Peyer's patch (tissue), 4 donors: ENCODE results near the gene ZSCAN21.

Experiments used
- POLR2A ChIP-seq, 2 donors: fragments of 450-650 bp; IDR thresholded peaks; one replicate each; pipeline ENCODE4 v1.5.1; 2017; ENCODE audit warnings: antibody characterized with exemption in 2 of 2, mild to moderate bottlenecking in 2 of 2, moderate library complexity in 2 of 2
- TF ChIP-seq, protein P1 (sequence below), 6 experiments: fragments of 450-650 bp in 4 of 6; fragments of 200-600 bp in 2 of 6; sonication (generic) in 1 of 6; IDR thresholded peaks; one replicate each; pipeline ENCODE4 v1.5.1; 2017 to 2019; ENCODE audit warnings: antibody characterized with exemption in 6 of 6, mild to moderate bottlenecking in 3 of 6, moderate library complexity in 1 of 6

DNA sequence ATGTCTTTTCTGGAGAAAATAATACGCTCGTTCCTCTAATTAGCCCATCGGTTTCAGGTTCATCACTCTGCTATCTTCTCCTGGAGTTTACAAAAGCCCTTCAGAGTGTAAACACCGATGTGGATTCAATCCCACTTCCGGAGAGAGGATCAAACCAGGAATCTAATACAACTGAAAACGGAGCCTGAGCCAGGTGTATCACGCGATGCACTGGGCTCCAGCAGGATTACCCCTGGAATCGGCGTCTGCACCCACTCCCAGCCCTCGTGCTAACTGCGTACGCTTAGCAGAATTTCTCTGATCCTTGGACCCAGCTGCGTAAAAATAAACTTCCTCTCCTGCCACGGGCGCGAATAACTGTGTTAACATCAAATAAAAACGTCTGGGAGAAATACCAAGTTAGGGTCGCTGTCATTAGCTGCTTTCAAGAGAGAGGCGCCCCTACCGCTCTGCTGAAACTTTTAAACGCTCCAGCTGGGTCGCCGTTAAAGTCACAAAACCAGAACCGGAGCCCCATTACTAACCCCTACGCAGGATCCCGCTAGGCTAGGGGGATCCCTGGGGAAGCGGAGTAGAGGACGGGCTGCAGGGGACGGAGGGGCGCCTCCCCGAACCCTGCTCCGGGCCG lies 31.4 kb downstream of the ZSCAN21 start:
- TF ChIP-seq, protein P1, sequence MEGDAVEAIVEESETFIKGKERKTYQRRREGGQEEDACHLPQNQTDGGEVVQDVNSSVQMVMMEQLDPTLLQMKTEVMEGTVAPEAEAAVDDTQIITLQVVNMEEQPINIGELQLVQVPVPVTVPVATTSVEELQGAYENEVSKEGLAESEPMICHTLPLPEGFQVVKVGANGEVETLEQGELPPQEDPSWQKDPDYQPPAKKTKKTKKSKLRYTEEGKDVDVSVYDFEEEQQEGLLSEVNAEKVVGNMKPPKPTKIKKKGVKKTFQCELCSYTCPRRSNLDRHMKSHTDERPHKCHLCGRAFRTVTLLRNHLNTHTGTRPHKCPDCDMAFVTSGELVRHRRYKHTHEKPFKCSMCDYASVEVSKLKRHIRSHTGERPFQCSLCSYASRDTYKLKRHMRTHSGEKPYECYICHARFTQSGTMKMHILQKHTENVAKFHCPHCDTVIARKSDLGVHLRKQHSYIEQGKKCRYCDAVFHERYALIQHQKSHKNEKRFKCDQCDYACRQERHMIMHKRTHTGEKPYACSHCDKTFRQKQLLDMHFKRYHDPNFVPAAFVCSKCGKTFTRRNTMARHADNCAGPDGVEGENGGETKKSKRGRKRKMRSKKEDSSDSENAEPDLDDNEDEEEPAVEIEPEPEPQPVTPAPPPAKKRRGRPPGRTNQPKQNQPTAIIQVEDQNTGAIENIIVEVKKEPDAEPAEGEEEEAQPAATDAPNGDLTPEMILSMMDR (IDR thresholded peaks at IDR 0.05) = no peak
- TF ChIP-seq POLR2A (IDR thresholded peaks at IDR 0.05) = no peak
